SH-SY5Y (cell line): Measurements from ENCODE around the gene GCNT2.

ENCODE experiments used
- GATA2 ChIP-seq: IDR thresholded peaks from 2 replicates; pipeline ENCODE4 v1.6.1; 2011; ENCODE audit warnings: mild to moderate bottlenecking, low read depth, low read length
- GATA3 ChIP-seq: IDR thresholded peaks from 2 replicates; pipeline ENCODE4 v1.6.1; 2011; ENCODE audit warnings: low read depth, mild to moderate bottlenecking, low read length, moderate library complexity

GRCh38 chr6:10603219-10603618 lies 82.1 kb downstream of the GCNT2 start:
- no peak for TF ChIP-seq GATA3
- no peak for TF ChIP-seq GATA2
